A549 (cell line): ENCODE data around the gene TXNRD1.

Source experiments
- CBX2 ChIP-seq: fragments of 200-600 bp; sonication (generic); IDR thresholded peaks from 2 replicates; pipeline ENCODE4 v1.6.1; 2016; ENCODE audit warnings: low read depth, mild to moderate bottlenecking, borderline replicate concordance
- CEBPB ChIP-seq, 2 experiments: fragments of >200 bp in 1 of 2; sonication (Bioruptor Twin) in 1 of 2; formaldehyde crosslinking in 1 of 2; IDR thresholded peaks; 2 replicates each; pipeline ENCODE4 v1.6.1; 2012 to 2016
- CTCF ChIP-seq: fragments of >200 bp; sonication (Bioruptor Twin); formaldehyde crosslinking; IDR thresholded peaks from 3 replicates; pipeline ENCODE4 v1.5.1; 2016
- MAX ChIP-seq: IDR thresholded peaks from 2 replicates; pipeline ENCODE4 v1.6.1; 2012
- RAD21 ChIP-seq, 2 experiments: fragments of >200 bp in 1 of 2; sonication (Bioruptor Twin) in 1 of 2; formaldehyde crosslinking in 1 of 2; IDR thresholded peaks in 1 of 2; conservative IDR thresholded peaks in 1 of 2; 2 replicates in 1 of 2; 3 replicates in 1 of 2; pipeline ENCODE4 v1.6.1; 2012 to 2018; ENCODE audit warnings: inconsistent platforms in 1 of 2

GRCh38 chr12:104306376-104306775 lies 90.8 kb downstream of the TXNRD1 start:
- no peak for TF ChIP-seq CTCF
- TF ChIP-seq CEBPB (IDR thresholded peaks at IDR 0.05), result no peak
- no peak for TF ChIP-seq CBX2
- TF ChIP-seq RAD21 (conservative IDR thresholded peaks at IDR 0.05 in 1 of 2, IDR thresholded peaks at IDR 0.05 in 1 of 2), result no peak
- TF ChIP-seq MAX, result no peak
